GM21529 (cell line): ENCODE measurements around the gene ADIPOR2.

Experiments used
- ATAC-seq: cut with Tn5 transposase; IDR thresholded peaks from one replicate; pipeline ENCODE4 v1.9.1; 2021; ENCODE audit not compliant: unreplicated experiment

The ADIPOR2 gene

DNA sequence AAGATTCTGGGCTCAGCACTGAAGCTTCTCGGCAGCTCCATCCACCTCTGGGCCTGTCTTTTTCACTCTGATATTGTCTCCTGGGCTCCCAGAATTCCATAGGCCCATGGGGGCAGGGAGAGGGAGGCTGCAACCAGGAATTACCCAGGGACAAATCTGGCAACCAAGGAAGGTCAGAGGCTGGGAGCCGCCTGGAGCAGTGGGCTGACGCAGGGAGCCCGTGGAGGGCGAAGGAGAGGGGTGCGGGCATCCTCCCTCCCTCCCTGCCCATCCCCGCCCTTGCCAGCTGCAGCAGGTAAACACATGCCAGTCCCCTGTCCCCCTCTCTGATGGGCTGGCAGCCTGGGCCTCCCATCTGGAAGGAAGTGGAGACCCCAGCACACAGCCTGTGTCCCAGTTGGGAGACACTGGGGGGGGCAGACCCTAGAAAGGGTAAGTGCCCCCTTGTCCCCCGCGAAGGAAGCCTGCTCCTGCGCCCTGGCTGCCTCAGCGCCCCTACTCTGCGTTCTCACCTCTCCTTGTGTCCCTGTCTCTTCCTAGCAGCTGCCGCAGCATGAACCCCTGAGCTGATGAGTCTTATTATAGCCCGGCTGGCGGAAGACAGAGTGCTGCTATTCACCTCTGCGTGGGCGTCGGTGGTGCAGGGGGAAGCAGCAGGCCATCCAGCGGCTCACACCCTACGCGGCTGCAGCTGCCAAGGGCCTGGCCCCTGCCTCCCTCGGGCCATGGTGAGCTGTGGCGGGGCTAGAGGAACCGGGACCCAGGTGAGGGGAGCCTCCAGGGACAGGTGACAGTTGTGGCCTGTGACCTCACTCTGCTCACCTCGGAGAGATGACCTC, 136.2 kb downstream of the ADIPOR2 start:
- no peak for ATAC-seq

DNA sequence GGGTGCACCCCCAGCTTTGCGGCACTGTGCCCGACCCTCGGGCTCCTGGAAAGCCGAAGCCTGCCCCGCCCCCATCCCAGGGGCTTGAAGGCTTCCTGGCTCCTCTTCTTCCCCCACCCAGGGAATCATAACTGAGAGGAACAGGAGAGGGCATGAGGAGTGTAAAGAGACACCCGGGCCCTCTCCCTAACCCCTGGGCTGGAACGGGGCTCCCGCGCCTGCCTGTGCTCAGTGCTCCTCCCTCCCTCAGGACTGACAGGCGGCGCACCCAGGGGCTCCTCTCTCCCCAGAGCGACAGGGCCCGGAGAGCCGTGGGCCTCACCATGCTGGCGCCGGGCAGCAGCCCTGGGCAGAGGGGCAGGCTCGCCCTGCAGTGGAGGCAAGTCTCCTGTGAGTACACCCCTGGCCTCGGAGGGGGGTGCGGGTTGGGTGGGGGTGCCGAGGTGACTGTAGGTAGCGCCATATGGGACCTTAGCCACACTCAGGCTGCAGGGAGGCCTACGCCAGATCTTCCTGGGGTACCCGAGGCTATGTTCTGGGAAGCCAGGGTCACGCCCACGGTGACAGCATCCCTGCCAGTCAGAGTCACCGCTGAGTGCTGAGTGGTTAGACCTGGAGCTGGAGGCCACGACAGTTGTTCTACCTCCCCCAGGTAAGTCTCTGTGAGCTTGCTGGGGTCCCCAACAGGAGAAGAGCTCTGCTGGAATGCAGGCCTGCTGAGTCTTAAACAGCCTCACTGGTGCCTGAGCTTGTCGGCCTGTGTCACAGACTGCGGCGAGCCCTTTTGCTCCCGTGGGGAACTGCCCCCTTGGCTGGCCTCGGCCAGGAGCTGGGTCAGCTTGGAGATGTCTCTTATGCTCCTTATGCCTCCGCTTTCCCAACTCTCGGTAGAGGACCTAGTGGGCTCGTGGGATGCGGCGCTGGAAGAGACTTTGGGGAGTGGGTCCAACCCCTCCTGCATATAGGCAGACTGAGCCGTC, 137.2 kb downstream of the ADIPOR2 start:
- no peak for ATAC-seq

DNA sequence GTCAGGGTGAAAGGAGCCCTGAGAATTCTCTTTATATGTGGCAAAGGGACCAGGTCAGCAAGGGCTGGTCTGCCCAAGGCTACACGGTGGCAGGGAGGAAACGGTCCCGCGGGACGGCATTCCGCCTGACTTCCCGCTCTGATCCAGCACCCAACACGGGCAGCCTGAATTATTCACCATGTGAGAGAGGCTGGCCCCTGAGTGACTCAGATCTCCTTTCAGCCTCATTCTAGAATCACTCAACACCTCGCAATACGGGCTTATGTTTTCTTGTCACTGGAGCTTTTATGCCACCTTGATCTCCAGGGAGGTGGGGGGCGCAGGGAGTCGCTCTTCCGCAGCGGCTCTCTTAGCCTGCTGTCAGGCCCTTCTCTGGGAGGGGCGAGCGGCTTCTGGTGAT, 138.0 kb downstream of the ADIPOR2 start:
- no peak for ATAC-seq

DNA sequence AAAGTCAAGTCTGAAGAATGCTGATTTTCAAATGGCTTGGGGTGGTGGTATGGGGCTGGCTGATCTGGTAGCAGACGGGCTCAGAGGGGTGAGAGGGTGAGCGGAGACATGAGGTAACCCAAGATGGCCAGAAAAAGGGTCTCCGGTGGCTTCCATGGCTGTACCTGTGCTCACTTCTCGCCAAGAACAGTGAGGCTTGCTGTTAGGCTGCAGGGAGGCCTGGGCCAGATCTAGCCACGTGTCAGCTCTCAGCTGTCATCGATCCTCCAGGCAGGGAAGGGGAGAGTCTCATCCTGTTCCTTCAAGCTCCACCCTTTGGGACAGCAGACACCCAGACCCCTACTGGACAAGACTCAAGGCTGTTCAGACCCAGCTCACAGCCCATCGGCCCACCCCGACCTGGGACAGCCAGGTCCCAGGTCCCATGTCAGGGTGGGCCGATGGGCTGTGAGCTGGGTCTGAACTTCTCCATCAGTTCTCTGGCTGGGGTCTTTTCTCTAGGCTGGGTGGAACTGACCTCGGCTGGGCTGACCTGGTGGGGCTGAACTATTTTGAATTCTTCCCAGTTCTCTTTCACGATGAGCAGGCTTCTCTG, 138.5 kb downstream of the ADIPOR2 start:
- ATAC-seq, result no peak

GRCh38 chr12:1830401-1830845, 139.6 kb downstream of the ADIPOR2 start:
- ATAC-seq, result no peak

- ATAC-seq, result no peak
Measured at GRCh38 chr12:1830981-1831963, 140.4 kb downstream of the ADIPOR2 start.

DNA sequence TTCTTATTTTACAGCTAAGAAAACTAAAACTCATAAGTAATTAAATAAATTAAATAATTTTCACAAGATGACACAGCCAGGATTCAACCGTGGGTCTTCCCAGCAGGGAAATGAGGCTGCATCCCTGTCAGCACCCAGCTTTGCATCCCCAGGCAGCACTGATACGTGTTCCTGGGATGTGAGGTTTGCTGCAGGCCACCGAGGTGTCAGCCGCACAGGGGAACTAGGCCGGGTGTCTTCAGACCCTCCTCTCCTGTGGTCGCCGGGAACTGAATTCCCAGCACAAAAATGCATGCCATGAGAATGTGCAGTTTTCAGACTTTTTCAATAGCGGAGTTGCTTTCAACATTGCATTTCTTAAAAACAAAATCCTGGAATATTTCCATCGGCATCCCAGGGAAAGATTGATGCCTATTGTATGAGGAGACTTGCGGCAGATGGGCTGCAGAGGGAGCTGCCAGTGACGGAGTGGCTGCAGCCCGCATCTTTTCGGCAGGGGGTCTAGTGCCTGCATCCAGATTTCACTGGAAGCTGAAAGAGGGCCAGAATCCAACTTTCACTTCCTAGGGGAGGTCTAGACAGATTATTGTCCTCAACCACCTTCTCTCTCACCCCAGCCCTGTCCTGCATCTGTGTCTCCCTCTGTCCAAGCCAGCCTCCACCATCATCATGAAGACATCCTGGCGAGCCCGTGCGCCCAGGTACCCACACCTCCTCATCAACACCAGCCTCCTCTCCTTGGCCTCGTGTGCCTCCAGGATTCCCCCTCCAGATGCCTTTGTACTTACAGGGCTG, 142.1 kb downstream of the ADIPOR2 start:
- ATAC-seq, result no peak

DNA sequence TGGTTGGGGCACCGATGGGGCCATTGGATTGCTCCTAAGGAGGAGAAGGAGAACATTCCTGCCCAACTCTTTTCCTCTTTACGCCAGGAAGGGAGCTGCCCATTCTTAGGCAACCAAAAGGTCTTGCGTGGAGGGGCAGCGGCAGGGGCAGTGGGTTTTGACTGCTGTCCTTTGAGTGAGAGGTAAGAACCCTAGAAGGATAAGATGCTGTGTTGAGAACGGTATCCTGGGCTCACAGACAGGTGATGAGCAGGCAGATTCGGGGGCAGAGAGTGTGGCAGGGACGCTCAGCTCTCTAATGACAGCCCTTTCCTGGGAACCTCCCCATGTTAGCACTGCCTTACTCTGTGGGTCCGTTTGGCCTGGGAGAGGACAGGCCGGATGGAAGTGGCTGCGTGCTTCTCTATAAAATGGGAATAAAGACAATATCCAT, 142.7 kb downstream of the ADIPOR2 start:
- no peak for ATAC-seq

DNA sequence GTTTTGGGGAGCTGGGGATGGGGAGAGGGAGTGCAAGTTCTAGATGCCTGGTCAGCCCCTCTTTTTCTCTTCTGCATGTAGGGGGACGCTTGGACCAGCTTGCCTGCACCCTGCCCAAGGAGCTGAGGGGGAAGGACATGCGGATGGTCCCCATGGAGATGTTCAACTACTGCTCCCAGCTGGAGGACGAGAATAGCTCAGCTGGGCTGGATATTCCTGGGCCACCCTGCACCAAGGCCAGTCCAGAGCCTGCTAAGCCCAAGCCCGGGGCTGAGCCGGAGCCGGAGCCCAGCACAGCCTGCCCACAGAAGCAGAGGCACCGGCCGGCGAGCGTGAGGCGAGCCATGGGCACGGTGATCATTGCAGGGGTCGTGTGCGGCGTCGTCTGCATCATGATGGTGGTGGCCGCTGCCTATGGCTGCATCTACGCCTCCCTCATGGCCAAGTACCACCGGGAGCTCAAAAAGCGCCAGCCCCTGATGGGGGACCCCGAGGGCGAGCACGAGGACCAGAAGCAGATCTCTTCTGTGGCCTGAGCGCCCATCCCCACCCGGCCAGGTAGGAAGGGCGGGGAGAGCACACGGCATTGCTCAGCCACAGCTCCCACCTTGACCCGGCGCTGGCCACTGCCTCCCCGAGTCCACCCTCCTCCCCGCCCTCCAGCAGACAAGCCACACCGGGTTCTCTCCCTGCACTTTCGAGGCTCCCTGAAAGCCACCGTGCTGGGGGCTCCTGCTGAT, 143.5 kb downstream of the ADIPOR2 start:
- no peak for ATAC-seq

DNA sequence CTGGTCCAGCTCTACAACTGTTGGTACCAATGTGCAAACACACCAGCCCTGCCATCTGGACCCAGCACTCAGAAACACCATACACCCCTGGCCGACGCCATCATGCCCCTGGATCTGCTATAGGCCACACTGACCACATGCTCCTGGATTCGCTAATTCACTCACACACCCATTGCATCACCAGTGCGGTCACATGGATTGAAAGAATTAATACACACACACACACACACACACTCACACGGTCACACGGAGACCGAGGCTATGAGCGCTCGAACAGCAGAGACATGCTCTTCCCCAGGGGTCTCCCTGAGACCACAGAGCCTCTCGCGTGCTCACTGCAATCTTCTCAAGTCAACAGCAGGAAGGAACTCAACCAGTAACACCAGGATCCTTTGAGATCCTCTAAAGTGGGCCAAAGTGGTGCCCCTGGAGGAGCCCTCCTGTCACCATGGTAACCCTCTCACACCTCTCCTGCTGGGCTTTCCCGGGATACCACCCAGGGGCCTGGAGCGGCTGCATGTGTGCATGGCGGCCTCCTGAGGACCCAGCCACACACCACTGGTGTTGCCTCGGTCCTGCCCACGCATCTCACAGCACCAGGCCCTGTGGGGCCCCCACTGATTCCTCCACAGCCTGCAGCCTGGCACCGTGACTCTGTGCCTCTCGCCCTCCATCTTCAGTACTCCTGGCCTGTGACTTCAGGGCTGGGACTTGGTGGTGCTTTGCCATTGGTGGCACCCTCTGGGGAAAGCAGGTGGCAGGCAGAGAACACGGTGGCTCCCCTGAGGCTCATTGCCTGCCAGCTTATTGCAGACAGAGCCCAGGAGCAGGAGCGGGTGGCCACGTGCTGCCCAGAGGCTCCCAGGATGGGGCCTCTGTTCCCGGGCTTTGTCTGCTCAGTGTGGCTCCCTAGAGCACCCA, 144.6 kb downstream of the ADIPOR2 start:
- no peak for ATAC-seq

DNA sequence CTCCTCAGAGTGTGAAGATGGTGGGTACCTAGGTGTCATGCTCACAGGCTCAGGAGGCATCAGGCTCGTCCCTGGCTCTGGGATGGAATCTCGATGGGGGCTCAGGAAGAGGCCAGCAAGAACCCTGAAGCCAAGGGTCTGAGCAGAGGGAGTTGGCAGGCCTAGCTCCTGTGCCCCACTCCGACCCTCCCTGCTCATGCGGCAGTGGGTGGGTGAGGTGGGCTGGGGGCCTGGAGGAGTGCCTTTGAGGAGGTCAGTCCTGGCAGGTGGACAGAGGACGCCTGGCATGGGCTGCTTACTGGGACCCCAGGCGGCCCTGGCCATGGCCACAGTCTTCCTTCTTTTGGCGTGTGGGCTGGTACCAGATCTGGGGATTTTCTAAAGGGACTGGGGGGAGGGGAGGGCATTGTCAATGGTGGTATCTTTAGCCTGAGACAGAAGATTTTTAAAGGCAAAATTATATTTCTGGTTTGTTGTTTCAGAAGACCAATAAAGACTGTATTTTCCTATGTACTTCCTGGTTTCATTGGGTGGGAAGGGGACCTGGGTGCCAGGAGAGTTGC, 145.5 kb downstream of the ADIPOR2 start:
- no peak for ATAC-seq

GRCh38 chr12:1836854-1837421, 146.1 kb downstream of the ADIPOR2 start:
- no peak for ATAC-seq

DNA sequence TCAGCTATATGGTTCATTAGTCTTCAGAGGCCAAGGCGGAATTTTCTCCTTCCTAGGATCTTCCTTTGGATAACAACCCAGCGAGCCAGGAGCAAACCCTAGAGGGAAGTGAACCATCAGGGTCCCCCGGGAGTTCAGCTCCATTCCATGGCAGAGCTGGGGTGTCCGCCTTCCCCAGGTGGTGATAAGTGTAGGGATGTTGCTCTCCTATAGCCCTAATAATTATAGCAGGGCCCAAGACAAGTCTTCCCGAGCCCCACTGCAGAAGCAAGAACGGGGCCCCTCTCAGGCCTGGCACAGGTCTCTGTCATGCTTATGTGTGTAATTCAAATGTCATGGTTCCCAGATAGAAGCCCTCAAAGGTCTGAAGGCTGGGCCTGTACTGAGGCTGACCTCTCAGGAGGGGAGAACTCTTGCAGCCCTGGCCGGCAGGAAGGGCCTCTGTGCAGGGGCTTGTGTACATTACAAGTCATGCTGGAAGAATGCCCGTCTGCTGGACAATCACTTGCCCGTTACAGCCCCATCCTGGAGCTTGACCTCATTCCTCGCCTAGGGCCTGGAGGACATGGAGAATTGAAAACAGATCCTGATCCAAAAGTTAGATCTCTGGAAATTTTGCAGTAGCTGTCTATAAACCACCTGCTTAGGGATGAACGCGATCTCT, 146.8 kb downstream of the ADIPOR2 start:
- ATAC-seq, result no peak
